ENCODE results near the gene JAKMIP2. TPM values are rescaled to one million over a fixed set of nuclear protein-coding genes. Genes with fewer than 3 reads are reported as not detected.
"Not testable (repeated sequence)": the region's sequence is repeated elsewhere in the genome, so short reads cannot be mapped to it uniquely, and the experiment has no call there.

The JAKMIP2 gene
- total and polyA plus RNA-seq, 2 donors: 0.49 to 4.5 TPM

DNA sequence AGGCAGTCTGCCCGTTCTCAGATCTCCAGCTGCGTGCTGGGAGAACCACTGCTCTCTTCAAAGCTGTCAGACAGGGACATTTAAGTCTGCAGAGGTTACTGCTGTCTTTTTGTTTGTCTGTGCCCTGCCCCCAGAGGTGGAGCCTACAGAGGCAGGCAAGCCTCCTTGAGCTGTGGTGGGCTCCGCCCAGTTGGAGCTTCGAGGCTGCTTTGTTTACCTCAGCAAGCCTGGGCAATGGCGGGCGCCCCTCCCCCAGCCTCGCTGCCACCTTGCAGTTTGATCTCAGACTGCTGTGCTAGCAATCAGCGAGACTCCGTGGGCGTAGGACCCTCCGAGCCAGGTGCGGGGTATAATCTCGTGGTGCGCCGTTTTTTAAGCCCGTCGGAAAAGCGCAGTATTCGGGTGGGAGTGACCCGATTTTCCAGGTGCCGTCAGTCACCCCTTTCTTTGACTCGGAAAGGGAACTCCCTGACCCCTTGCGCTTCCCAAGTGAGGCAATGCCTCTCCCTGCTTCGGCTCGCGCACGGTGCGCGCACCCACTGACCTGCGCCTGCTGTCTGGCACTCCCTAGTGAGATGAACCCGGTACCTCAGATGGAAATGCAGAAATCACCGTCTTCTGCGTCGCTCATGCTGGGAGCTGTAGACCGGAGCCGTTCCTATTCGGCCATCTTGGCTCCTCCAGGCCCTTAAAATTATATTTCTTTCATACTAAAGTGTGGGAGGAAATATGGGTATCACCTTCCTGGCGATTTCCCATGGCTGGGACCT lies 61.2 kb downstream of the JAKMIP2 start:
- H3K36me3 ChIP-seq (ENCODE audit: insufficient read depth); H3K4me1 ChIP-seq (ENCODE audit: insufficient read depth); H3K27ac ChIP-seq (ENCODE audit: low read depth); DNase-seq (ENCODE audit: extremely low spot score); H3K4me3 ChIP-seq (ENCODE audit: low read depth, low read length): not testable (repeated sequence)
- 90% methylated on average over 29 of the region's 38 CpGs for WGBS

DNA sequence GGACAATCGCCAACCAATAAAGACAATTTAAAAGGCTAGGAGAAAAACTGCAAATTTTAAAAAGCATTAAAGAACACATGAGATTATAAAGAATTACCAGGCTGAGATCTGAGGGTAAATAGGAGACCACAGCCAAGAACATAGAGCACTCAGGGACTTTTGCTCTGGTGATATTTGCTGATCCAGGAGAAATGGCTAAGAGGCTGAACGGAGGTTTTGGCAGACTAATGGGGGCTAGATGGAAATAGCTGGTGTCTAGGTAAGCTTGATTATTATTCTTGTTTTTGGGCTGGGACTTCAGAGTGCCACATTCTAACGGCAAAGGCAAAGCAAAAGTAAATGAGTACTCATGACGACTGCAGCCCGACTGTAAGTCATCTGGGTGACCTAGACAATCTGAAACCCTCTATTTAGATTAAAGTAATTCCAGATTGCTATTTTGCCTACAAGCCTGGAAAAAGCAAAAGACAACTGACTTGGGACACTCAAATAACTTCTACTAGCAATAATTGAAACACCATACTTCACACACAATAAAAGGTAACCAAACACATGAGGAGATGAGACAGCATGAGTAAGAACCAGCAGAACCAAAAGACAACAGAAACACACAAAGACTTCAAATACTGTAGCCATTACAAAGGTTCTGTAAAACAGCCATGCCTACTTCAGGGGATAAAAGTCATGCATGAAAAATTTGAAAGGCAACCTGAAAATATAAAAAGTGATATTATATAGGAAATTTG lies 68.8 kb downstream of the JAKMIP2 start:
- H3K4me1 ChIP-seq (ENCODE audit: insufficient read depth): no peaks in the 10 kb centered on the region
- WGBS: 74% methylated on average over 5 of the region's 5 CpGs
- no peaks in the 10 kb centered on the region for H3K36me3 ChIP-seq (ENCODE audit: insufficient read depth)
- no peak overlapping the region for H3K4me3 ChIP-seq (ENCODE audit: low read depth, low read length)
- DNase-seq (ENCODE audit: extremely low spot score): no peak
- H3K27ac ChIP-seq (ENCODE audit: low read depth): no peak overlapping the region

DNA sequence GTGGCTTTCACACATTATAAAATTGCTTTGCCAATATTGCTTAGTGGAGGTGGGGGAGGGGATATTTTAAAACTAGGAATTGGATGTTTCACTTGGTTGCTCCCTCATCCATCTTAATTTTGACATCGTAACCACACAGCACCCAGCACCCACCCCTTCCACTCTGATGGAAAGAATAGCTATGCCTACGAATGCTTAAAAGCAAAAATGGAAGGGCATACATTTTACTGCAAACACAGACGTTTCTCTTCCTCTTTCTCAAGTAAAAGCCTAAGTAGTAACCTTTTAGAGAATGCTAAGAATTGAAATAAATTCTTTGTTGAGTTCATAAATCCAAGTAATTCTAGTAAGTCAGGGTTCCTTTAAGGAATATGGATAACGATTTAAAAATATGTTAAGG lies 69.9 kb downstream of the JAKMIP2 start:
- Histone ChIP-seq H3K4me1 (ENCODE audit: insufficient read depth) (no peaks in the 10 kb centered on the region), H3K27ac (ENCODE audit: low read depth) (no peak overlapping the region), H3K4me3 (ENCODE audit: low read depth, low read length) (no peak overlapping the region), H3K36me3 (ENCODE audit: insufficient read depth) (no peaks in the 10 kb centered on the region)
- 49% methylated on average over 4 of the region's 4 CpGs for WGBS
- no peak for DNase-seq (ENCODE audit: extremely low spot score)

DNA sequence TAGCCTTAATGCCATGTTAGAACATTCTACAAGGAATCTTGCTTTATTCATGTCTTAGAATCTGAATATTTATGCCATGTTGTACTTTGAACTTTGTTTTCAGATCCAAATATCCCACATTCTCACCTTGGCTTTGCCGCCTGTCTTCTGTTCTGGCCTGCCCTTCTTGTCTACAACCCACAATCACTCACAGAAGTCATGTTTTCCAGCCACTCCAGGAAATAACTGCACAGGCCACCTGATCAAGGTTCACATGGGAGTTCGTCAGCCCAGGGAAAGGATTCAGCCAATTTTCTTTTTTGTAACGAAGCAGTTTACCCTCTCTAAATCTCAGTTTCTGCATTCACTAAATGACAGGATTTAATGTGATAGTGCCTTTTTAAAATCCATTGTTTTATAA lies 70.5 kb downstream of the JAKMIP2 start:
- 85% methylated on average over 3 of the region's 3 CpGs for WGBS

DNA sequence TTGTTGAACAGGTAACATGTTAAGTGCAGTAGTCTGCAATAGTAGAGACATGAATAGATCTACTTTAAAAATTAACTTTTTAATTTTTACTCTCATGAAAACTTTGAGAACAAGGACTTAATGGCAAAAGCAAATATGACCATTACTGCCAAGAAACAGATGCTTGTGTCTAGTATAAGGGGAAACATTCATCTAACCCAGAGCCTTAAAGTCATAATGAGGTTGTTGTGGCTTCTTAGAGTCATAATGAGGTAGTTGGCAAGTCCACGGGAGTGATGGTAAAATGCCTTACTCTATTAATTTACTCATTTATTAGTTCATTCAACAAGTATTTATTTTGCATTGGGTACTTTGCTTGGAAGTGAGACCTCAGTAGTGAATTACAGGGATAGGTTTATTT lies 71.5 kb downstream of the JAKMIP2 start:
- WGBS: 65% methylated on average over 1 of the region's 1 CpG
- Histone ChIP-seq H3K4me3 (ENCODE audit: low read depth, low read length) (no peak overlapping the region), H3K4me1 (ENCODE audit: insufficient read depth) (no peaks in the 10 kb centered on the region), H3K36me3 (ENCODE audit: insufficient read depth) (no peaks in the 10 kb centered on the region), H3K27ac (ENCODE audit: low read depth) (no peak overlapping the region)
- DNase-seq (ENCODE audit: extremely low spot score): no peak

More for the DNA sequence above, 70.5 kb downstream of the JAKMIP2 start:
- no peak for DNase-seq (ENCODE audit: extremely low spot score)
- Histone ChIP-seq H3K4me3 (ENCODE audit: low read depth, low read length) (no peak overlapping the region), H3K27ac (ENCODE audit: low read depth) (no peak overlapping the region), H3K36me3 (ENCODE audit: insufficient read depth) (no peaks in the 10 kb centered on the region), H3K4me1 (ENCODE audit: insufficient read depth) (no peaks in the 10 kb centered on the region)

DNA sequence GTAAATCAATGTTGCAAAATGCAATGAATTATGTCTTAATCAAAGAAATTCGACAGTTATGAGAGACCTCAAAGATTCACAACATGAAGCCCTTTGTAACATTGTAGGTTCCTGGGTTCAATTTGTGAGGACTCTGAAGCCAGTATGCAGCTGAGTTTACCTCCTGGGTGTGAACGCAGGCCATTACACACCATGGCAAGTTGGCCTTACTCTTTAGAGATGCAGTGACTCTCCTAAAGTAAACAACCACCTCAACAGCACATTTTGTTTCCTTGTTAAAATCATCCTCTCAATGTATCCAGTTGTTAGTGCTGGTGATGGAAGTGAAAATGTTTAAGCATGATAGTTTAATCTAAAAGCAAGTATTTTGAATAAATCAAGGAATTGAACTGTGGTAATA lies 73.8 kb downstream of the JAKMIP2 start:
- 51% methylated on average over 2 of the region's 2 CpGs for WGBS
- Histone ChIP-seq H3K27ac (ENCODE audit: low read depth) (no peak overlapping the region), H3K4me3 (ENCODE audit: low read depth, low read length) (no peak overlapping the region), H3K4me1 (ENCODE audit: insufficient read depth) (no peaks in the 10 kb centered on the region), H3K36me3 (ENCODE audit: insufficient read depth) (no peaks in the 10 kb centered on the region)
- no peak for DNase-seq (ENCODE audit: extremely low spot score)

DNA sequence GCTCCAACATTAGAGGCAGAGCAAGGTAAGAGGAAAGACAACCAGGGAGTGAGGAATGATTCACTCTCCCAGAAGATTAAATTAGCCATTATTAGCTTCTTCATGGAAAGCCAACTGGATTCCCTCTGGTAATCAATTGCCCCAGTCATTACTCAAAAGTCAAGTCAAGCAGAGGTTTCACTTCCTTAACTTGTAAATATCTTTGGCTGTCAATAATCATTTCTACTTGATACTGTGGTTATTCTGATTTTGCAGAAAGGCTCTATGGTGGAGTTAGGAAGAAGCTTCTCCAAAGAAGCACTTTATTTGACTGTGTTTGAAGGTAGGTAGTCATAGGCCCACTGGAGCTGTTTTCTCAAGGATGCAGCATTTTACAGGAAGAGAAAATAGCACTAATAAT lies 78.0 kb downstream of the JAKMIP2 start:
- H3K36me3 ChIP-seq (ENCODE audit: insufficient read depth): no peaks in the 10 kb centered on the region
- DNase-seq (ENCODE audit: extremely low spot score): no peak
- no peak overlapping the region for H3K4me3 ChIP-seq (ENCODE audit: low read depth, low read length)
- H3K4me1 ChIP-seq (ENCODE audit: insufficient read depth): no peaks in the 10 kb centered on the region
- no peak overlapping the region for H3K27ac ChIP-seq (ENCODE audit: low read depth)

DNA sequence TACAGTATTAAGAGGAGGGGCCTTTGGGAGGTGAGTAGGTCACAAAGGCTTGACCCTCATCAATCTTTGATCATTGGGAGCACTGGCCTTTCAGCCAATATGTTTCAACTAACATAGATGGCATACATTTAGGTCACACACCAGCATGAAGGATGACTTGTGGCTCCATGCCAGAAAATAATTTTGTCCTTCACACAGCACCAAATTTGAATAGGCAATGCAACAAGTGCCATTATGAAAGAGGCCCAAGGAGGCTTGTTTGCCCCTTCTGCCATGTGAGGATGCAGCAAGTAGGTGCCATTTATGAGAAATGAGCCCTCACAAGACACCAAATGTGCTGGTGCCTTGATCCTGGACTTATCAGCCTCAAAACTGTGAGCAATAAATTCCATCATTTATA lies 81.1 kb downstream of the JAKMIP2 start:
- H3K36me3 ChIP-seq (ENCODE audit: insufficient read depth): no peaks in the 10 kb centered on the region
- H3K4me3 ChIP-seq (ENCODE audit: low read depth, low read length): no peak overlapping the region
- no peaks in the 10 kb centered on the region for H3K4me1 ChIP-seq (ENCODE audit: insufficient read depth)
- H3K27ac ChIP-seq (ENCODE audit: low read depth): no peak overlapping the region
- no peak for DNase-seq (ENCODE audit: extremely low spot score)

DNA sequence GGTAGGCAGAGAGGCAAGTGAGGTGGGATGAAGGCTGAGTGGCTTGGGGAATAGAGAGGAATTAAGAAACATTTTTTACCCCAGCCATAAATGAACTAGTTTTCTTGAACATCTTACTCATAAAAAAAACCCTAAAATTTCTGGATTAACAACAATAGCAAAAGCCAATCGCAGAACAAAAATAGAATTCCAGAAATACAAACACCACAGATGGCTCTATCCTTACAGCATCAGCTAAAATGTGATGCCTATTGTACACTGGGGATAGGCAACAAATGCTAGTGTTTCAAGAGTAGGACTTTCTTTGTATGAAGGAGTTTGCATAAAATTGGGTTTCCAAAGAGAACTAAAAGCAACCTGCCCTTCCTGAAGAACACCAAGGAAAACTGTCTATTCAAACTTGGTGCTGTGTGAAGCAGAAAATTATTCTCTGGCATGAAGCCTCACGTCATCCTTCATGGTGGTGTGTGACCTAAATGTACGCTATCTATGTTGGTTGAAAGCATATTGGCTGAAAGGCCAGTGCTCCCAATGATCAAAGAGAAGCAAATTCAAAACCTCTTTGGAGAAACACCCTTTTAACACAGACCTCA lies 82.9 kb downstream of the JAKMIP2 start:
- H3K4me3 ChIP-seq (ENCODE audit: low read depth, low read length): no peak overlapping the region
- no peaks in the 10 kb centered on the region for H3K4me1 ChIP-seq (ENCODE audit: insufficient read depth)
- H3K27ac ChIP-seq (ENCODE audit: low read depth): no peak overlapping the region
- WGBS: 90% methylated on average over 3 of the region's 3 CpGs
- DNase-seq (ENCODE audit: extremely low spot score): no peak
- no peaks in the 10 kb centered on the region for H3K36me3 ChIP-seq (ENCODE audit: insufficient read depth)

DNA sequence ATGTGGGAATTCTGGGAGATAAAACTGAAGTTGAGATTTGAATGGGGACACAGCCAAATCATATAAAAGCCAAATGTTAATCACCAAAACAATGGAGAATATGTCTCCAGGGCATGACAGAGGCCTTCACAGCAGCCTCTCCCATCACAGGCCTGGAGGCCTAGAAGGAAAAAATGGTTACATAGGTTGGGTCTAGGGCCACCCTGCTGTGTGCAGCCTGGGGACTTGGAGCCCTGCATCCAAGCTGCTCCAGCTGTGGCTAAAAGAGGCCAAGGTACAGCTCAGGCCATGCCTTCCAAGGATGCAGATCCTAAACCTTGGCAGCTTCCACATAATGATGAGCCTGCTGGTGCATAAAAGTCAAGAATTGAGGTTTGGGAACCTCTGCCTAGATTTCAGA lies 85.1 kb downstream of the JAKMIP2 start:
- Histone ChIP-seq H3K27ac (ENCODE audit: low read depth) (no peak overlapping the region), H3K4me1 (ENCODE audit: insufficient read depth) (no peaks in the 10 kb centered on the region), H3K4me3 (ENCODE audit: low read depth, low read length) (no peak overlapping the region), H3K36me3 (ENCODE audit: insufficient read depth) (no peaks in the 10 kb centered on the region)
- DNase-seq (ENCODE audit: extremely low spot score): no peak

DNA sequence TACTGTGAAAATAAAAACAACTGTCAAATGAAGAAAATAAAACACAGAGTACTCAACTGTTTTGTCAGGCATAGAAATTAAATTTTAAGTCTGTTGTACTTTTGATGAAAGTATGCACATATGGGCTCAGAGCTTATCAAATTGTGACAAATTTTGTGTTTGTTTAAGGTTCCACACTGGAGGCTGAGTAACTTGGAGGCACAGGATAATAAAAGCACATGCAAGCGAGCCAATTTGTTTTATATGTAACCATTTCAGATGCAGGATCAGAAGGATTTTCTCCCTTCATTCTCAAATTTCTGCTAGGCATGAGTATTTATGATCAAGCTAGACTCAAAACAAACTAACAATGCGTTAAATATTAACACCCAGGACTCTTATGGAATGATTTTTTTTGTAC lies 87.8 kb downstream of the JAKMIP2 start:
- DNase-seq (ENCODE audit: extremely low spot score): no peak
- Histone ChIP-seq H3K4me3 (ENCODE audit: low read depth, low read length) (no peak overlapping the region), H3K27ac (ENCODE audit: low read depth) (no peak overlapping the region), H3K36me3 (ENCODE audit: insufficient read depth) (no peaks in the 10 kb centered on the region), H3K4me1 (ENCODE audit: insufficient read depth) (no peaks in the 10 kb centered on the region)
- 78% methylated on average over 2 of the region's 2 CpGs for WGBS

DNA sequence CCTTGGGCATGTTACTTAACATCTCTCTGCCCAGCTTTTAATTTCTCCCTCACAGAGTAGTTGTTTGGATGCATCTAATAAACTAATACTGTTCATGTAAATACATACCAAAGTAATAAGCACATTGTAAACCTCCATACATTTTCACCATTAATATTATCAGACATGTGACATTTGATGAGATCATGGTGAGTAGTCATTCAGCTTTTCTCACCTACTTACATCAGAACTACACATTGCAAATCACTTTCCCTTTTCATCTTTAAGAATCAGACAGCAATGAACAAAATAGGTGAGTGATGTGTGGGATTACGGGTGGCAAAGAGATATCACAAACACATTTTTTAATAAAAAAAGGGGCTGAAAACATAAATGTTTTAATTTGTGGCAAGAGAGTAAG lies 89.3 kb downstream of the JAKMIP2 start:
- WGBS: 96% methylated on average over 1 of the region's 1 CpG

DNA sequence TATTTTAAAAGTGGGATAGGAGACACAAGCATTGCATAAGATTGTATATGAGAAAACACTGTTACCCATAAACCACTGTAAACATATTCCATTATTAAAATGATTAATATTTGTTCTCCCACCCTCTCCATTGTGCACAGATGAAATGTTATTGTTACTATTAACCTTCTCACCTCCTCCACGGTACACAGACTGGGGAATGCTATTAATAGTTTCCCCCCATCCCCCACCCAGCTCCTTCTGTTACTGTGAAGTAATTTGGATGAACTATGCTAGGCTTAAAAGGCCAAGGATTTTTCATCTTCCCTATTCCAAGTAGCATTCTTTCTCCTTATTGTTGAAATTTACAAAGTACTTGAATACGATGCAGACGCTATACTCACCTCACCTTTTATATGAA lies 91.4 kb downstream of the JAKMIP2 start:
- Histone ChIP-seq H3K4me1 (ENCODE audit: insufficient read depth) (no peaks in the 10 kb centered on the region), H3K27ac (ENCODE audit: low read depth) (no peak overlapping the region), H3K4me3 (ENCODE audit: low read depth, low read length) (no peak overlapping the region), H3K36me3 (ENCODE audit: insufficient read depth) (no peaks in the 10 kb centered on the region)
- 47% methylated on average over 3 of the region's 3 CpGs for WGBS
- DNase-seq (ENCODE audit: extremely low spot score): no peak

More for the DNA sequence above, 89.3 kb downstream of the JAKMIP2 start:
- no peaks in the 10 kb centered on the region for H3K4me1 ChIP-seq (ENCODE audit: insufficient read depth)
- no peak overlapping the region for H3K27ac ChIP-seq (ENCODE audit: low read depth)
- no peak for DNase-seq (ENCODE audit: extremely low spot score)
- H3K36me3 ChIP-seq (ENCODE audit: insufficient read depth): no peaks in the 10 kb centered on the region
- H3K4me3 ChIP-seq (ENCODE audit: low read depth, low read length): no peak overlapping the region

DNA sequence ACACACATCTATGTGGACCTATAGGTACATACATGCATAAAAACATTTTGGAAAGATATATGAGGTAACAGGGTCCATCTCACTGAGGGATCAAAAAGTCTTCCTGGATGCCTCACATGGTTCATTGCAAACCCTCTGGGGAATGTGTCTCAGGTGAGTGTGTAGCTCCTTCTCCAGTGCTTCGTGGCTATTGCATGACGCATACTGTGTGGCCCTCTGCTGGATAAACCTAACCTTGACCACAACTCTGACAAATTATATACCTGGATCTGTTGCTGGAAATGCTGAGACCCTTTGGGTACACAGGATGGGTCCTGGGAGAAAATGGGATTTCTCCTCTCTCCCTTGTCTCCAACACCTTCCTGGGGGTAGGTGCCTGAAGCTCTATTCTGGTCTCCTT lies 91.9 kb downstream of the JAKMIP2 start:
- Histone ChIP-seq H3K4me3 (ENCODE audit: low read depth, low read length) (no peak overlapping the region), H3K27ac (ENCODE audit: low read depth) (no peak overlapping the region), H3K36me3 (ENCODE audit: insufficient read depth) (no peaks in the 10 kb centered on the region), H3K4me1 (ENCODE audit: insufficient read depth) (no peaks in the 10 kb centered on the region)
- no peak for DNase-seq (ENCODE audit: extremely low spot score)
- WGBS: 91% methylated on average over 2 of the region's 2 CpGs

Measured in urinary bladder (tissue), 4 donors.